HT1080 (cell line): ENCODE results near the gene AGBL1. TPM values are rescaled to one million over a fixed set of nuclear protein-coding genes. Genes with fewer than 3 reads are reported as not detected.
"Not testable (repeated sequence)": the region's sequence is repeated elsewhere in the genome, so short reads cannot be mapped to it uniquely, and the experiment has no call there.

Source experiments
- DNase-seq: peaks from one replicate; pipeline ENCODE4 v3.0.0-alpha.2; 2015; ENCODE audit warnings: low read depth
- small RNA-seq: library from RNA; depleted of rRNA; stranded (forward); fragments of <200 nt; gene quantifications from one replicate; pipeline ENCODE3, GENCODE V24; 2014
- total RNA-seq: library from RNA; depleted of rRNA; stranded (reverse); fragments of >200 nt; shearing (Covaris generic); gene quantifications from 2 replicates; pipeline ENCODE4 v1.2.3, GENCODE V29; 2014

Gene AGBL1
- total RNA-seq, 1 experiment from 2014 or later: 0.03 TPM

DNA sequence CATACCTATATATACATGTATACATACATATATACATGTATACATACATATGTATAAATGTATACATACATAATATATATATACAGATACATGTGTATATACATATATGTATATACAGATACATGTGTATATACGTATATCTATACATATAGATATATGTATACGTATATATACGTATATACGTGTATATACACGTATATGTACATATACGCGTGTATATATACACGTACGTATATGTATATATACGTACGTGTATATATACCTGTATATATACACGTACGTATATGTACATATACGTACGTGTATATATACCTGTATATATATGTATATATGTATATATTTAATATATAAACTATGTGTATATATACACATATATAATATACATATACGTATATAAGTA is 955.2 kb downstream of the AGBL1 start:
- DNase-seq: no peak

DNA sequence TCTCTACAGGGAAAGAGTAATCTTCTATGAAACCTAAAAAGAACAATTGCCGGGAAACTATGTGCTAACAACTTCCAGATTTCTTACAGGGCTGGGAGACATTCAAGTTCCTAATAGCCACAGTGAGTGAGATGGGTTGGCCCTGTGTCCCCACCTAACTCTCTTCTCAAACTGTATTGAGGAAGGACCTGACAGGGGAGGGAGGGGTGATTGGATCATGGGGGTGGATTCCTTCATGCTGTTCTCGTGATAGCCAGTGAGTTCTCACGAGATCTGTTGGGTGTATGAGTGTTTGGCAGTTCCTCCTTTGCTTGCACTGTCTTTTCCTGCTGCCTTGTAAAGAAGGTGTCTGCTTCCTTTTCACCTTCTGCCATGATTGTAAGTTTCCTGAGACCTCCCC is 958.7 kb downstream of the AGBL1 start:
- peak; percentile 13 for DNase-seq

DNA sequence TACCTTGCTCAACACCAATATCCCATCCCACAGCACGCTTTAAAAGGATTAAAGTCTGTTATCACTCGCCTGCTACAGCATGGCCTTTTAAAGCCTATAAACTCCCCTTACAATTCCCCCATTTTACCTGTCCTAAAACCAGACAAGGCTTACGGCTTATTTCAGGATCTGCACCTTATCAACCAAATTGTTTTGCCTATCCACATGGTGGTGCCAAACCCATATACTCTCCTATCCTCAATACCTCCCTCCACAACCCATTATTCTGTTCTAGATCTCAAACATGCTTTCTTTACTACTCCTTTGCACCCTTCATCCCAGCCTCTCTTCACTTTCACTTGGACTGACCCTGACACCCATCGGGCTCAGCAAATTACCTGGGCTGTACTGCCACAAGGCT is 962.9 kb downstream of the AGBL1 start:
- DNase-seq: not testable (repeated sequence)

DNA sequence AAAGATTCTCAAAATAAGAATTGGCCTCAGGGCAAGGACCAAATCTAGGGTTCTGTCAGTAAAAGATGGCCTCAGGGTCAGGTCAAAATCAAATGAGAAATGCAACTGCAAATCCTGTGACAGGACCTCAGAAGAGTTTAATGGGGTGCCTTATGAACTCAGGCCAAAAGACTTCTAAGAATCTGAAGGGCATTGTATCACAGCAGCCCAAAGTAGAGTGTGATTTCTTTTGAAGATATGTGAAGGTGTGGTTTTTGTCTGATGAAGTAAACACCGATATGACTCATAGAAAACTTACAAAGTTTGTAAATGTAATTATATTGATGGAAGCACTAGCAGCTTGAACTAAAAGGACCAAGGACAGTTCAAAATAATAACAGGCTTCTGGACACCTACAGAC is 966.1 kb downstream of the AGBL1 start:
- DNase-seq: peak; percentile 27

DNA sequence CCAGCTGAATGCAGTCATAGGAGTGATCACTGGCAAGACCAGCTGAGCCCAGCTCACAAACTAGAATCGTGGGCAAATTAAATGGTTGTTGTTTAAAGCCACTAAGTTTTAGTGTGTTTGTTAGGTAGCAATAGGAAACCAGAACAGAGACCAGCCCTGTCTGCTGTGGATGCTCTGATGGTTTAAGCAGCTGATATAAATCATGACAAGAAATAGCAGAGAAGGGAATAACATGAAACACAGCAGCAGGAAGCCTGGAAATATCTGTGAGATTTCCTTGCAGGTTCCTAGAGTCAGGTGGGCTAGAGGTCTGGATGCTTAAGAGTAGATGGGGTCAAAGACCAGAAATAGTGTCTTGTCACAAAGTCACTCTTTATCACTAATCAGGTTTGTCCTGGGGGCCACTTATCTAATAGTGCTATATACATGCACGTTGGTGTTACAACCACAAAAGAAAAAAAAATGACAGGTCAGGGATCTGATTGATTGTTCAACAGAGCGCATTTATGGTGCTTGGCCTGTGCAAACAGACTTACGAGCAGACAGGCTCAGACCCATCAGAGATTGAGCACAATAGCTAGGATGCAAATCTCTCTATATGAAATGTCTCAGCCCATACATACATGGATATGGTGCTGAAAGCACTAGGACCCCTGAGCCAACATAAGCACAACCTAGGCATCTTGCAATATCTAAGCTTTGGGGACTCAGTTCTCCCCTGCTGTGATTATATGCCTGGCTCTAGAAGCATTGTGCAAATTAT is 967.7 kb downstream of the AGBL1 start:
- no peak for DNase-seq

Small RNA genes lying within 50 kb of the gene (small RNA-seq; reads per million reads assigned to genes)
- gene RF00284 (0.18 reads per million), gene RNA5SP400 (not detected)
